HUDEP-2 (cell line): ENCODE results near the gene DOCK8.

Experiments
- DNase-seq, 76 experiments: peaks; one replicate each; lab custom pipeline; 2025; ENCODE audit not compliant: unreplicated experiment in 76 of 76; lab: John Stamatoyannopoulos, UW

DOCK8 gene

GRCh38 chr9:265209-265870, 50.7 kb downstream of the DOCK8 start:
- DNase-seq, result no peak

GRCh38 chr9:266228-266627, 51.6 kb downstream of the DOCK8 start:
- no peak for DNase-seq

GRCh38 chr9:268616-269015, 54.0 kb downstream of the DOCK8 start:
- DNase-seq, result no peak

GRCh38 chr9:269081-269711, 54.5 kb downstream of the DOCK8 start:
- no peak for DNase-seq

- DNase-seq, result no peak
These were observed 56.1 kb downstream of the DOCK8 start for GRCh38 chr9:270657-271237.

- peak in 3 of 76 experiments; percentile 11 to 19 (median 12) for DNase-seq
These were observed 57.9 kb downstream of the DOCK8 start for GRCh38 chr9:272251-273213.

GRCh38 chr9:274406-274805, 59.7 kb downstream of the DOCK8 start:
- no peak for DNase-seq

GRCh38 chr9:277601-278295, 63.1 kb downstream of the DOCK8 start:
- DNase-seq, result no peak

- no peak for DNase-seq
These were observed 64.0 kb downstream of the DOCK8 start for GRCh38 chr9:278651-279050.

GRCh38 chr9:279674-280073, 65.0 kb downstream of the DOCK8 start:
- no peak for DNase-seq

- DNase-seq, result peak in 33 of 76 experiments; percentile 4 to 60 (median 19)
These were observed 67.3 kb downstream of the DOCK8 start for GRCh38 chr9:281741-282645.

- DNase-seq, result no peak
These were observed 71.5 kb downstream of the DOCK8 start for GRCh38 chr9:286071-286740.

- DNase-seq, result no peak
These were observed 74.5 kb downstream of the DOCK8 start for GRCh38 chr9:289121-289520.

GRCh38 chr9:292915-293314, 78.2 kb downstream of the DOCK8 start:
- no peak for DNase-seq

- no peak for DNase-seq
These were observed 80.9 kb downstream of the DOCK8 start for GRCh38 chr9:295576-295975.

- no peak for DNase-seq
These were observed 81.7 kb downstream of the DOCK8 start for GRCh38 chr9:296411-296810.

GRCh38 chr9:297104-297972, 82.7 kb downstream of the DOCK8 start:
- DNase-seq, result peak in 28 of 76 experiments; percentile 3 to 56 (median 18)

- DNase-seq, result no peak
These were observed 88.8 kb downstream of the DOCK8 start for GRCh38 chr9:303502-303901.
